ENCODE data around the gene NPAS2.
A peak's percentile ranks its signal among the peaks of the same experiment; 100 is the strongest.

NPAS2 gene

GRCh38 chr2:100796499-100797100 lies 23.3 kb upstream of the NPAS2 start:
- DNase-seq: no peak

- DNase-seq: no peak
Measured at GRCh38 chr2:100799686-100800085, 20.3 kb upstream of the NPAS2 start.

- DNase-seq: no peak
Measured at GRCh38 chr2:100800915-100801314, 19.0 kb upstream of the NPAS2 start.

GRCh38 chr2:100801402-100801801 lies 18.5 kb upstream of the NPAS2 start:
- DNase-seq: no peak

DNA sequence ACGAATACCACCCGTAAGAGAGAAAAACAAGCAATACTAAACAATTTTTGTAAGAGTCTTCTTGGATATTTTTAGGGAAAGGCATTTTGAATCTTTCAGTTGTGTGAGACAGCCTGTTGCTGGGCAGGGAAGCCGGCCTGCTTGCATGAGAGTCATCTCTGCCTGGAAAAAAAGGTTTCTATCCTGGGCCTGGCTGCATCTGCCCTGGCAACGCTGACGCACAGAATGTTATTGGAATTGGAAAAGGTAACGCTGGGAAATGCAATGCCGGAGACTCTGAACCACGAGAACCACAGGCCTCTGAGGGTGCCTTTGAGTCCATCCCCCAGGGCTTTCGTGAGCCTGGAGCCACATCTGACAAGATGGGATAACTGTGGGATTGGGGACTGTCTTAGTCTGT lies 17.9 kb upstream of the NPAS2 start:
- DNase-seq: no peak

GRCh38 chr2:100803334-100803733 lies 16.6 kb upstream of the NPAS2 start:
- no peak for DNase-seq

- no peak for DNase-seq
Measured at GRCh38 chr2:100806550-100806949, 13.4 kb upstream of the NPAS2 start.

- no peak for DNase-seq
Measured at GRCh38 chr2:100807707-100808106, 12.2 kb upstream of the NPAS2 start.

GRCh38 chr2:100808582-100808981 lies 11.4 kb upstream of the NPAS2 start:
- DNase-seq: no peak

DNA sequence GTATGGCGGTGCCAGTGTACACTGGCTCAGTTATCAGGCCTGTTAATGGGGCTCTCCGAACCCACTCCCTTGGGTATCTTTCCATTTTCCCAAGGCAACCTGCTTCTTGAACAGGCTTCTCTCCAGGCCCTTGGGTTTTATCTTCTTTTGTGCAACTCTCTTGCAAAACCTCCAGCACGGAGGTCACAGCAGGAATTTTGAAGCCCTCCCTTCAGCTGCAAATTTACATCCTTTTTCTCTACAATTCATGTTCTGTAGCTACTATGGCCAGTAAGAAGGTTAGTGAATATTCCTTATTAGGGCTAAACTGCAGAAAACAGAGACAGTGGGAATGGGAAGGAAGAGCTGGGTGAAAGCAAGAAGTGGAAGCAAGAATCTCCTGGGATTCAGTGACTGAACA lies 10.4 kb upstream of the NPAS2 start:
- no peak for DNase-seq

GRCh38 chr2:100810603-100811145 lies 9.3 kb upstream of the NPAS2 start:
- no peak for DNase-seq

GRCh38 chr2:100812116-100812515 lies 7.8 kb upstream of the NPAS2 start:
- DNase-seq: no peak

DNA sequence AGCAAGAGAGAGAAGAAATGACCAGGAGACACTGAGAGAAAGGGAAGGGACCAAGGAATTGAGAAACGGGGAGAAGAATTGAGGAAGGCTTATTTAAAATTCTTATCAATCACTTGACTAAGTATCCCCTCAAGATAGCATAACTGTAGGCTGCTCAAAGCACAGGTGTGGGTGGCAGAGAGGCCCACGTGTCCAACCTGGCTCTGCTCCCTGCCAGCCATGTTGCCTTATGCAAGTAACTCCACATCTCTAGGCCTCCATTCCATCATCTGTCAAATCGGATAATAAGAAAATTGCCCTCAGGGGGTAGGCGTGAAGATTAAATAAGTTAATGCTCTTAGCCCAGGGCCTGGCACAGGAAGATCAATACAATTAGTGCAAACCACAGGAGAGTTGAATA lies 7.4 kb upstream of the NPAS2 start:
- no peak for DNase-seq

GRCh38 chr2:100813527-100813926 lies 6.4 kb upstream of the NPAS2 start:
- no peak for DNase-seq

- DNase-seq: no peak
Measured at GRCh38 chr2:100814043-100814442, 5.9 kb upstream of the NPAS2 start.

GRCh38 chr2:100814453-100814852 lies 5.5 kb upstream of the NPAS2 start:
- no peak for DNase-seq

GRCh38 chr2:100817388-100817985 lies 2.5 kb upstream of the NPAS2 start:
- DNase-seq: no peak

DNA sequence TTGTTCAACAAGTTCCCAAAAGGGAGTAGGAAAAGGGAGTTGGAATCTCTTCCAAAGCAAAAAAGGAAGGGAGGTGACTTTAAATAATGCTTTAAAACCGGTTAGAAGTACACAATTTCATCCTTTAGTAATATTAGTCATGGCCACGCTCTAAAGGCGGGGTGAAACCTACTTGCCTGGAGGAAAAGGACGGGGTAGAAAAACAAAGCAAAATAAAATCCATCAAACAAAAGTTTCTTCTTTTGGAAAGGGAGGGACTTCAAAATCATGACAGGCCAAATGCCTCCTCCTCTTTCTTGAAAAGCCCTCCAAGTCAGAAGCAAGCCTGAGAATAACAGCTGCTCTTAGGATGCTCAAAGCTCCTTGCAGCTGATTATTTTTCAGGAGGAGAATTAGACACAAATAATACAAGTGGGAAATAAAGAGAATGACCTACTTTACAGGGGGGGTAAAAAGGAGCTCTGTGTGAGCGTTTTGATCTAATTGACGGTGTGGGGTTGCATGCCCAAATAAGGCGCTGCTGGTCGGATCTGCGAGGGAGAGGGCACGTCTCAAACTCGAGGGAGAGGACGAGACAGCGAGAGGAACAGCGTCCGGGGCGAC lies 1.8 kb upstream of the NPAS2 start:
- DNase-seq: no peak

DNA sequence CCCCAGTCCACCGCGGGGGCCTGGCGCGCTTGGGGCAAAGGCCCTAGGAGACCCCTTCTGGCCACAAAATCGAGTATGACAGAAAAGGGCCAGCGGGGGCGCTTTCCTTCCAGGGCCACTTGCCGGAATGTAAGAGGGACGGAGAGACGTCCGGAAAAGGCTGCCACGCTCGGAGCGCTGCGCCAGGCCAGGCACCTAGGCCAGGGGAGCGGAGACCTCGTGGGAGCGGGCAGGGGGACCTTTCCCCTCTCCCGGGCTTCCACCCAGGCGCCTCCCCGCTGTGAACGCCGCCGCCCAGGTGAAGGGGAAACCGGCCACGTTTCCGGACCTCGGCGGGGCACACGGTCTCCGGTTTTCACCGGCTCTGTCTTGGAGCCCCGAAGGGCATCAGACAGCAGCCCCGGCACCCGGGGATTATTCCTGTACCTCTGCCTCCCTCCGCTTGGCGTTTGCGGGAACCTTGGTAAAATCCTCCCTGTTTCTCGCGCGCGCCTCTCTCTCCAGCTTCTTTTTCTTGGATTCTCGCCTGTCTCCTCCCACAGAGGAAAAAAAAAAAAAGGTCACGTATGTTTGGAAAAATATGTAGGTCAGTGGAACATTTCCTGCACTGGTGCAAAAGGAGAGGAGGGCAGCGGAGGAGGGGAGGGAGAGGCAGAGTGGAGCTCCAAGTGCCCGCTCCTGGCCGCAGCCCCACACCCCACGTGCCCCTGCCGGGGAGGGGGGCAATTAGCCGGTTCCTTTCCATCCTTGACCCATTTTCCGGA lies 1.2 kb upstream of the NPAS2 start:
- DNase-seq: peak; percentile 73

DNA sequence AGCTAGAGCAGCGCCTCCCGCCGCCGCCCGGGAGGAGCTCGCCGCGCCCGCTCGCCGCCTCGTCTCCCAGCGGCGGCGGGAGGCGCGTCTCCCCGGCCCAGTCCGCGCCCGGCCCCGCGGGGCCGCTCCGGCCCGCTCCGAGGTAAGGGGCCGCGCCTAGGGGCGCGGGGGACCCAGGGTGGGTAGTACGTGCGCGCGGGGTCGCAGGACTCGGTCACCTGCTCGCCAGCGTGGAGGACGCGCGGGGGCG lies 259 bp downstream of the NPAS2 start:
- DNase-seq: no peak

DNA sequence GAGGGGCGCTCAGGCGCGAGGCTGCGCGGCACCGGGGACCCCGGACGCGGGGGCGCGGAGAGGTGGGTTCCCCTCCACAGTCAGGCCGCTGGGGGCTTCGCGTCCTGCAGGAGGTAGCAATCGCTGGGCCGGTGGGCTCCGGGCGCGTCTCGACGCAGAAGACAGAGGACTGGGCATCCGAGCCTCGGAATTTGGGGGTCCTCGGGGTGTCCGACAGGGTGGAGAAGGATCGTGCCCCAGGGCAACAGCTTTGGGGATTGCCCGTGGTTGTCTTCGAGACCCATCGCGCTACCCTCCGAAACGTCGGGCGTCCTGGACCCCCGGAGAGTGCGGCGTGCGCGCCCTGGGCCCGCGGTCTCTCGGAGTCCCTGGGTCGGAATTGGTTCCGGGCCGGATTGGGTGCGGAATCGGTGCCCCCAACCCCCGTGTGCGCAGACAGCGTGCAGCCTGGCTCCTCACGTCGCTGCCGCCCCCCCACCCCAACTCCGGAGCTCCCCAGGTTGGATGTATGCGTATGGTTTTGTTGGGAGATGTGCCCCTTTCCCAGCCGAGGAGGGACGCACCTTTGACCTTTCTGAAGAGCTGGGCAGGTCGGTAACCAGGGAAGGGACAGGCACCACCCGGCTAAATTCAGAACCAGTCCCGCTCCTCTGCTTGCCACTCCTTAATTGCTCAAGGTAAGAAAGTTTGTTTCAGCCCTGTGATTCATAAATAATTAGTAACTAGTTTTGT lies 750 bp downstream of the NPAS2 start:
- peak; percentile 73 for DNase-seq

GRCh38 chr2:100821255-100821910 lies 1.4 kb downstream of the NPAS2 start:
- DNase-seq: no peak

DNA sequence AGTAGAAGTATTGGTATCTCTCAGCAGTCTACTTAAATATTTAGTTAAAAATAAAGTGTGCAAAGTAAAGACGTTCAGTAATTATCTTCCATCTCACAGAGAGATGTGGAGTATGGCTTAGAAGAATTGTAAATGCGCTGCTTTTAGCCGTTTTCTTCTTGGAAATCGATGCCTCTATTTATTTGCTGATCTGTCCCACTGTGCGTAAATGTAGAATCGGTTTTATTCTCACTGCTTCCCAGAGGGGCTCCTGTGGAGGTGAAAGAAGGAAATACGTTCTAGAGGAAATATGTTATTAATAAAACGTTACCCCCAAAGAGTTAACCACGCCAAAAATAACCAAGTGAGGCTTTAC lies 1.9 kb downstream of the NPAS2 start:
- DNase-seq: no peak
